Uterus (tissue), 4 donors: ENCODE measurements around the gene VDAC1. TPM values are rescaled to one million over a fixed set of nuclear protein-coding genes. Genes with fewer than 3 reads are reported as not detected.
"Not testable (repeated sequence)": the region's sequence is repeated elsewhere in the genome, so short reads cannot be mapped to it uniquely, and the experiment has no call there.

ENCODE experiments used
- DNase-seq, 2 donors: peaks; one replicate each; pipeline ENCODE4 v3.0.0-alpha.2; 2019 to 2020
- H3K27ac ChIP-seq, 2 donors: fragments of 200-600 bp; sonication (generic); 1 replicate in 1 of 2; 2 replicates in 1 of 2; pipeline ENCODE4 v1.5.1; 2016 to 2018
- H3K27me3 ChIP-seq, 2 donors: fragments of 200-600 bp; sonication (generic); one replicate each; pipeline ENCODE4 v1.5.1; 2018 to 2019; ENCODE audit warnings: control low read depth in 1 of 2
- H3K36me3 ChIP-seq, 2 donors: fragments of 200-600 bp; sonication (generic); one replicate each; pipeline ENCODE4 v1.5.1; 2019; ENCODE audit warnings: control low read depth in 1 of 2
- H3K4me1 ChIP-seq, 2 donors: fragments of 200-600 bp; sonication (generic); one replicate each; pipeline ENCODE4 v1.5.1; 2018 to 2019; ENCODE audit warnings: control low read depth in 1 of 2
- H3K4me3 ChIP-seq, 2 donors: fragments of 200-600 bp; sonication (generic); 1 replicate in 1 of 2; 2 replicates in 1 of 2; pipeline ENCODE4 v1.5.1; 2018 to 2019; ENCODE audit warnings: mild to moderate bottlenecking in 1 of 2
- H3K9me3 ChIP-seq, 2 donors: fragments of 200-600 bp; sonication (generic); one replicate each; pipeline ENCODE4 v1.5.1; 2019; ENCODE audit warnings: control low read depth in 1 of 2
- CTCF ChIP-seq, 4 experiments: fragments of 200-600 bp in 2 of 4; fragments of 450-650 bp in 2 of 4; sonication (generic) in 2 of 4; IDR thresholded peaks; one replicate each; pipeline ENCODE4 v1.5.1; 2016 to 2019; ENCODE audit warnings: antibody characterized with exemption in 4 of 4, mild to moderate bottlenecking in 2 of 4, moderate library complexity in 1 of 4
- POLR2A ChIP-seq, 2 donors: fragments of 450-650 bp; IDR thresholded peaks; one replicate each; pipeline ENCODE4 v1.6.1; 2016; ENCODE audit warnings: antibody characterized with exemption in 2 of 2, mild to moderate bottlenecking in 1 of 2, moderate library complexity in 1 of 2
- intact Hi-C: fragments of 100-400 bp; cut with DNase I; formaldehyde crosslinking; loops from one replicate; pipeline ENCODE4 v1.15.1; 2023; ENCODE audit warnings: low total_unique reads
- total RNA-seq, 4 donors: library from RNA; depleted of rRNA in 3 of 4; stranded (reverse); fragments of >200 nt in 3 of 4; gene quantifications; one replicate each; pipeline versions ENCODE4 v1.1.0 to v1.2.4, GENCODE V29; 2014 to 2023
- donor health status: DM: yes; HTN: yes; CAD: no.

The VDAC1 gene
- total RNA-seq, 4 donors from 2014 or later = 19.4 to 112 (median 79.8) TPM

GRCh38 chr5:134043793-134044792 lies 39.3 kb upstream of the VDAC1 start:
- DNase-seq = no peak
- H3K9me3 ChIP-seq = no peaks in the 10 kb centered on the region
- no peak overlapping the region for H3K27ac ChIP-seq
- intact Hi-C loops = no loop called here
- TF ChIP-seq POLR2A (IDR thresholded peaks at IDR 0.05) = no peak
- H3K36me3 ChIP-seq = no peaks in the 10 kb centered on the region
- H3K4me1 ChIP-seq = no peaks in the 10 kb centered on the region
- no peak overlapping the region for H3K4me3 ChIP-seq
- no peaks in the 10 kb centered on the region for H3K27me3 ChIP-seq

- H3K9me3 ChIP-seq = no peaks in the 10 kb centered on the region
- intact Hi-C loops = no loop called here
- H3K27ac ChIP-seq = no peak overlapping the region
- DNase-seq = no peak
- H3K4me3 ChIP-seq = no peak overlapping the region
- H3K27me3 ChIP-seq = no peaks in the 10 kb centered on the region
- TF ChIP-seq CTCF (IDR thresholded peaks at IDR 0.05) (no peak), POLR2A (IDR thresholded peaks at IDR 0.05) (no peak)
- no peaks in the 10 kb centered on the region for H3K36me3 ChIP-seq
- H3K4me1 ChIP-seq = no peaks in the 10 kb centered on the region
These were observed 37.0 kb upstream of the VDAC1 start for GRCh38 chr5:134041570-134042411.

- Histone ChIP-seq H3K36me3 (no peaks in the 10 kb centered on the region), H3K4me3 (no peak overlapping the region), H3K4me1 (no peaks in the 10 kb centered on the region), H3K27ac (no peak overlapping the region), H3K9me3 (no peaks in the 10 kb centered on the region), H3K27me3 (no peaks in the 10 kb centered on the region)
- DNase-seq = no peak
- intact Hi-C loops = no loop called here
- no peak for TF ChIP-seq CTCF (IDR thresholded peaks at IDR 0.05)
- TF ChIP-seq POLR2A (IDR thresholded peaks at IDR 0.05) = no peak
These were observed 33.4 kb upstream of the VDAC1 start for GRCh38 chr5:134038138-134038537.

GRCh38 chr5:134037160-134037559 lies 32.4 kb upstream of the VDAC1 start:
- Histone ChIP-seq H3K9me3 (no peaks in the 10 kb centered on the region), H3K4me1 (no peaks in the 10 kb centered on the region), H3K27ac (no peak overlapping the region), H3K36me3 (no peaks in the 10 kb centered on the region), H3K27me3 (no peaks in the 10 kb centered on the region), H3K4me3 (no peak overlapping the region)
- DNase-seq = no peak
- intact Hi-C loops = no loop called here
- TF ChIP-seq CTCF (IDR thresholded peaks at IDR 0.05) = no peak
- no peak for TF ChIP-seq POLR2A (IDR thresholded peaks at IDR 0.05)

GRCh38 chr5:134034326-134034725 lies 29.6 kb upstream of the VDAC1 start:
- no peaks in the 10 kb centered on the region for H3K4me1 ChIP-seq
- no peaks in the 10 kb centered on the region for H3K27me3 ChIP-seq
- no peak for DNase-seq
- no peak overlapping the region for H3K4me3 ChIP-seq
- no peaks in the 10 kb centered on the region for H3K9me3 ChIP-seq
- no peak for TF ChIP-seq POLR2A (IDR thresholded peaks at IDR 0.05)
- TF ChIP-seq CTCF (IDR thresholded peaks at IDR 0.05) = no peak
- intact Hi-C loops = no loop called here
- H3K36me3 ChIP-seq = no peaks in the 10 kb centered on the region
- no peak overlapping the region for H3K27ac ChIP-seq

DNA sequence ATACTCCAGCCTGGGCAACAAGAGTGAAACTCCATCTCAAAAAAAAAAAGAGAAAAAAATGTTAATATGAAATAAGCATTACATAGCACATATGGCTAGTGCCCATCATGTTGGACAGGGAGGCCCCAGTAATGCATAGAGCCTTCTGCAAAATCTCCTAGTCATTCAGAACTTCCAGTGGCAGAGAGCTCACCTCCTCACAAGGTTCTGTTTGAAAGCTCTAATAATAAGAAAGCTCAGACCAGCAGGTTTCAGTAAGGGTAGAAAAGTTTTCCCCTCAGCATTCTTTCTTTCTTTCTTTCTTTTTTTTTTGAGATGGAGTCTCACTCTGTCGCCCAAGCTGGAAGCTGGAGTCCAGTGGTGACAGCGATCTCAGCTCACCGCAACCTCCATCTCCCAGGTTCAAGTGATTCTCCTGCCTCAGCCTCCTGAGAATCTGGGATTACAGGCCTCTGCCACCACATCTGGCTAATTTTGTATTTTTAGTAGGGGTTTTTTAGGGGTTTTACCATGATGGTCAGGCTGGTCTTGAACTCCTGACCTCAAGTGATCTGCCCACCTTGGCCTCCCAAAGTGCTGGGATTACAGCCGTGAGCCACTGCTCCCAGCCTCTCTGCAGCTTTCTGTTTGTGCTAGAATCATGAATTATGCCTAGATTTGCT lies 25.7 kb upstream of the VDAC1 start:
- H3K9me3 ChIP-seq, H3K4me3 ChIP-seq, H3K36me3 ChIP-seq, H3K27ac ChIP-seq, intact Hi-C loops, H3K27me3 ChIP-seq, H3K4me1 ChIP-seq, DNase-seq: not testable (repeated sequence)
